Endothelial cell of umbilical vein (primary cell): ENCODE measurements around the gene DGCR2.

ENCODE experiments used
- EZH2 ChIP-seq: IDR thresholded peaks from 2 replicates; pipeline ENCODE4 v1.6.1; 2012; ENCODE audit warnings: borderline replicate concordance, low read depth, mild to moderate bottlenecking, moderate library complexity, low read length, inconsistent platforms; ENCODE audit not compliant: severe bottlenecking
- JUN ChIP-seq: IDR thresholded peaks from 2 replicates; pipeline ENCODE4 v1.6.1; 2011; ENCODE audit warnings: borderline replicate concordance, low read depth; ENCODE audit not compliant: insufficient read length, insufficient read depth
- POLR2A ChIP-seq: IDR thresholded peaks from 2 replicates; pipeline ENCODE4 v1.6.1; 2012; ENCODE audit warnings: low read depth, mild to moderate bottlenecking, control low read depth, low read length
- POLR2AphosphoS5 ChIP-seq: IDR thresholded peaks from 2 replicates; pipeline ENCODE4 v1.6.1; 2012; ENCODE audit warnings: low read depth, mild to moderate bottlenecking, control low read depth, low read length, moderate library complexity; ENCODE audit not compliant: insufficient read depth
- TF ChIP-seq, protein P1 (sequence below), 2 donors: IDR thresholded peaks; 1 replicate in 1 of 2; 2 replicates in 1 of 2; pipeline ENCODE4 v1.5.1; 2011; ENCODE audit warnings: low read length in 2 of 2, mild to moderate bottlenecking in 2 of 2, moderate library complexity in 2 of 2, control low read depth in 1 of 2, inconsistent platforms in 1 of 2, low read depth in 1 of 2; ENCODE audit not compliant: insufficient read depth in 1 of 2; ENCODE audit errors: extremely low read depth in 1 of 2

- TF ChIP-seq, protein P1, sequence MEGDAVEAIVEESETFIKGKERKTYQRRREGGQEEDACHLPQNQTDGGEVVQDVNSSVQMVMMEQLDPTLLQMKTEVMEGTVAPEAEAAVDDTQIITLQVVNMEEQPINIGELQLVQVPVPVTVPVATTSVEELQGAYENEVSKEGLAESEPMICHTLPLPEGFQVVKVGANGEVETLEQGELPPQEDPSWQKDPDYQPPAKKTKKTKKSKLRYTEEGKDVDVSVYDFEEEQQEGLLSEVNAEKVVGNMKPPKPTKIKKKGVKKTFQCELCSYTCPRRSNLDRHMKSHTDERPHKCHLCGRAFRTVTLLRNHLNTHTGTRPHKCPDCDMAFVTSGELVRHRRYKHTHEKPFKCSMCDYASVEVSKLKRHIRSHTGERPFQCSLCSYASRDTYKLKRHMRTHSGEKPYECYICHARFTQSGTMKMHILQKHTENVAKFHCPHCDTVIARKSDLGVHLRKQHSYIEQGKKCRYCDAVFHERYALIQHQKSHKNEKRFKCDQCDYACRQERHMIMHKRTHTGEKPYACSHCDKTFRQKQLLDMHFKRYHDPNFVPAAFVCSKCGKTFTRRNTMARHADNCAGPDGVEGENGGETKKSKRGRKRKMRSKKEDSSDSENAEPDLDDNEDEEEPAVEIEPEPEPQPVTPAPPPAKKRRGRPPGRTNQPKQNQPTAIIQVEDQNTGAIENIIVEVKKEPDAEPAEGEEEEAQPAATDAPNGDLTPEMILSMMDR (IDR thresholded peaks at IDR 0.05; ENCODE audit: extremely low read depth in 1 of 2, insufficient read depth in 1 of 2, low read depth in 1 of 2, low read length in 2 of 2), result no peak
- TF ChIP-seq POLR2AphosphoS5 (no peak), POLR2A (no peak), EZH2 (no peak), JUN (no peak)
Observed at GRCh38 chr22:19062943-19063308, 59.3 kb downstream of the DGCR2 start.
